ENCODE results near the gene RRAGD.

Gene RRAGD

DNA sequence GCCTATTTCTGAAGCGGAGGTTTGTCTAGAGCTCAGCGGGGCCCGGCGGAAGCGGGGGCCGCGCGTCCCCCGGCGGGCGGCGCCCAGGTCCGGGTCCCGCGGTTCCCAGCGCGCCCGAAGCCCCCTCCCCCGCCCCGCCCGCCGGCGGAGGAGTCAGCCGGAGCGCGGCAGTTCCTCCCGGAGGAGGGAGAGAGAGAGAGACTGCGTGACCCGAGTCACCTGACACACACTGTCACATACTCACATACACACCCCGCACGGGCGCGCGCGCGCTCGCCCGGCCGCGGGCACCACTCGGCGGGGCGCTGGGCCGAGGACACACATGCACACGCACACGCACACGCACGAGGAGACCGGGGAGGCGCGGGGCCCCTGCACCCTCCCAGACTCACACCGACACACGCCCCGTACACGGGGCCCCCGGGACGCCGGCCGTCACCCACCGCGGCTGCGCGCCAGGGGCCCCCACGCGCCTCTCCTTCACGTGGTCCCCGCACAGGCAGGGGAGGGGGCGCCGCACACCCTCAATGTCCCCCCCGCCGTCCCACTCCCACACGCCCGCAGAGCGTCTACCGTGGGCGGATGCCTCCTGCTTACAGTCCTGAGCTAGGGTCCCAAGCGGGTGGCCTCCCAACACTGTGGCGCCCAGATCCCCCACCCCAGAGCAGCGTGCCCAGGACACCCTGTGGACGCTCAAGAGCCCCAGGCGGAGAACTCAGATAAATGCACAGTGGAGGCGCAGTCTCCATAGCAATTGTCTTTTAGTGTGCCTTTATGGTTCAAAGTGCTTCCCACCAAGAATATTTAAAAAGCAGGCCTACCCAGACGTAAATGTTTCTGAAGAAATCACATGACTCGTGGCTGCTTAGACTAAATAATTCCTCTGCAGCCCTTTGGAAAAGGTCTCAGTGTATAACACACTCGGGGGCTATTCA lies at the start of gene RRAGD (continued):
- TF ChIP-seq, protein P1, sequence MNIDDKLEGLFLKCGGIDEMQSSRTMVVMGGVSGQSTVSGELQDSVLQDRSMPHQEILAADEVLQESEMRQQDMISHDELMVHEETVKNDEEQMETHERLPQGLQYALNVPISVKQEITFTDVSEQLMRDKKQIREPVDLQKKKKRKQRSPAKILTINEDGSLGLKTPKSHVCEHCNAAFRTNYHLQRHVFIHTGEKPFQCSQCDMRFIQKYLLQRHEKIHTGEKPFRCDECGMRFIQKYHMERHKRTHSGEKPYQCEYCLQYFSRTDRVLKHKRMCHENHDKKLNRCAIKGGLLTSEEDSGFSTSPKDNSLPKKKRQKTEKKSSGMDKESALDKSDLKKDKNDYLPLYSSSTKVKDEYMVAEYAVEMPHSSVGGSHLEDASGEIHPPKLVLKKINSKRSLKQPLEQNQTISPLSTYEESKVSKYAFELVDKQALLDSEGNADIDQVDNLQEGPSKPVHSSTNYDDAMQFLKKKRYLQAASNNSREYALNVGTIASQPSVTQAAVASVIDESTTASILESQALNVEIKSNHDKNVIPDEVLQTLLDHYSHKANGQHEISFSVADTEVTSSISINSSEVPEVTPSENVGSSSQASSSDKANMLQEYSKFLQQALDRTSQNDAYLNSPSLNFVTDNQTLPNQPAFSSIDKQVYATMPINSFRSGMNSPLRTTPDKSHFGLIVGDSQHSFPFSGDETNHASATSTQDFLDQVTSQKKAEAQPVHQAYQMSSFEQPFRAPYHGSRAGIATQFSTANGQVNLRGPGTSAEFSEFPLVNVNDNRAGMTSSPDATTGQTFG (tag by site-specific recombination; IDR thresholded peaks at IDR 0.05; ENCODE audit: borderline replicate concordance): no peak
- TF ChIP-seq ZEB2 (tag by site-specific recombination; IDR thresholded peaks at IDR 0.05): peak; percentile 62
- TF ChIP-seq, protein P2, sequence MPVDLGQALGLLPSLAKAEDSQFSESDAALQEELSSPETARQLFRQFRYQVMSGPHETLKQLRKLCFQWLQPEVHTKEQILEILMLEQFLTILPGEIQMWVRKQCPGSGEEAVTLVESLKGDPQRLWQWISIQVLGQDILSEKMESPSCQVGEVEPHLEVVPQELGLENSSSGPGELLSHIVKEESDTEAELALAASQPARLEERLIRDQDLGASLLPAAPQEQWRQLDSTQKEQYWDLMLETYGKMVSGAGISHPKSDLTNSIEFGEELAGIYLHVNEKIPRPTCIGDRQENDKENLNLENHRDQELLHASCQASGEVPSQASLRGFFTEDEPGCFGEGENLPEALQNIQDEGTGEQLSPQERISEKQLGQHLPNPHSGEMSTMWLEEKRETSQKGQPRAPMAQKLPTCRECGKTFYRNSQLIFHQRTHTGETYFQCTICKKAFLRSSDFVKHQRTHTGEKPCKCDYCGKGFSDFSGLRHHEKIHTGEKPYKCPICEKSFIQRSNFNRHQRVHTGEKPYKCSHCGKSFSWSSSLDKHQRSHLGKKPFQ (tag by site-specific recombination; IDR thresholded peaks at IDR 0.05): peak; percentile 61; the same call in 1 of the 2 replicates
- TF ChIP-seq ZNF544 (tag by site-specific recombination; IDR thresholded peaks at IDR 0.05): no peak
- TF ChIP-seq ZFP3 (tag by site-specific recombination; IDR thresholded peaks at IDR 0.05; ENCODE audit: low read depth): no peak
- TF ChIP-seq ZNF433 (tag by site-specific recombination; IDR thresholded peaks at IDR 0.05; ENCODE audit: low read depth): no peak
- TF ChIP-seq PRDM1 (tag by site-specific recombination; IDR thresholded peaks at IDR 0.05): no peak
- no peak for TF ChIP-seq OSR2 (tag by site-specific recombination; IDR thresholded peaks at IDR 0.05)
- no peak; the same call in 1 of the 2 replicates for TF ChIP-seq ZNF221 (tag by site-specific recombination; IDR thresholded peaks at IDR 0.05; ENCODE audit: borderline replicate concordance)
- TF ChIP-seq ZNF10 (tag by site-specific recombination; IDR thresholded peaks at IDR 0.05): peak; percentile 40; the same call in 1 of the 2 replicates
- TF ChIP-seq ZNF555 (tag by site-specific recombination; conservative IDR thresholded peaks at IDR 0.05): no peak
- peak; percentile 55 for TF ChIP-seq ZNF2 (tag by site-specific recombination; IDR thresholded peaks at IDR 0.05)
- 0 out of 2 replicates have a peak, but pooled peaks have one; percentile 45 for TF ChIP-seq KLF8 (tag by site-specific recombination; IDR thresholded peaks at IDR 0.05)
- no peak for TF ChIP-seq ZNF677 (tag by site-specific recombination; IDR thresholded peaks at IDR 0.05)
- TF ChIP-seq ZNF747 (tag by site-specific recombination; IDR thresholded peaks at IDR 0.05): no peak
- no peak for TF ChIP-seq GFI1B (tag by site-specific recombination; IDR thresholded peaks at IDR 0.05)
- no peak for TF ChIP-seq ZNF366 (tag by site-specific recombination; conservative IDR thresholded peaks at IDR 0.05)
- TF ChIP-seq BCL11A (tag by site-specific recombination; IDR thresholded peaks at IDR 0.05; ENCODE audit: low read depth): no peak
- TF ChIP-seq ZNF473 (tag by site-specific recombination; IDR thresholded peaks at IDR 0.05): no peak
- TF ChIP-seq RBAK (tag by site-specific recombination; IDR thresholded peaks at IDR 0.05): no peak
- TF ChIP-seq ZNF16 (tag by site-specific recombination; IDR thresholded peaks at IDR 0.05; ENCODE audit: low read depth): no peak
- TF ChIP-seq, protein P3, sequence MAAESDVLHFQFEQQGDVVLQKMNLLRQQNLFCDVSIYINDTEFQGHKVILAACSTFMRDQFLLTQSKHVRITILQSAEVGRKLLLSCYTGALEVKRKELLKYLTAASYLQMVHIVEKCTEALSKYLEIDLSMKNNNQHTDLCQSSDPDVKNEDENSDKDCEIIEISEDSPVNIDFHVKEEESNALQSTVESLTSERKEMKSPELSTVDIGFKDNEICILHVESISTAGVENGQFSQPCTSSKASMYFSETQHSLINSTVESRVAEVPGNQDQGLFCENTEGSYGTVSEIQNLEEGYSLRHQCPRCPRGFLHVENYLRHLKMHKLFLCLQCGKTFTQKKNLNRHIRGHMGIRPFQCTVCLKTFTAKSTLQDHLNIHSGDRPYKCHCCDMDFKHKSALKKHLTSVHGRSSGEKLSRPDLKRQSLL (tag by site-specific recombination; IDR thresholded peaks at IDR 0.05): no peak
- TF ChIP-seq, protein P4, sequence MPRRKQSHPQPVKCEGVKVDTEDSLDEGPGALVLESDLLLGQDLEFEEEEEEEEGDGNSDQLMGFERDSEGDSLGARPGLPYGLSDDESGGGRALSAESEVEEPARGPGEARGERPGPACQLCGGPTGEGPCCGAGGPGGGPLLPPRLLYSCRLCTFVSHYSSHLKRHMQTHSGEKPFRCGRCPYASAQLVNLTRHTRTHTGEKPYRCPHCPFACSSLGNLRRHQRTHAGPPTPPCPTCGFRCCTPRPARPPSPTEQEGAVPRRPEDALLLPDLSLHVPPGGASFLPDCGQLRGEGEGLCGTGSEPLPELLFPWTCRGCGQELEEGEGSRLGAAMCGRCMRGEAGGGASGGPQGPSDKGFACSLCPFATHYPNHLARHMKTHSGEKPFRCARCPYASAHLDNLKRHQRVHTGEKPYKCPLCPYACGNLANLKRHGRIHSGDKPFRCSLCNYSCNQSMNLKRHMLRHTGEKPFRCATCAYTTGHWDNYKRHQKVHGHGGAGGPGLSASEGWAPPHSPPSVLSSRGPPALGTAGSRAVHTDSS (tag by site-specific recombination; IDR thresholded peaks at IDR 0.05): no peak
- peak; percentile 87 for TF ChIP-seq KLF16 (tag by site-specific recombination; IDR thresholded peaks at IDR 0.05)
- 0 out of 2 replicates have a peak, but pooled peaks have one; percentile 38 for TF ChIP-seq ZFP69B (tag by site-specific recombination; IDR thresholded peaks at IDR 0.05)
- TF ChIP-seq ZNF623 (tag by site-specific recombination; IDR thresholded peaks at IDR 0.05): 0 out of 2 replicates have a peak, but pooled peaks have one; percentile 7
- TF ChIP-seq GLI2 (tag by site-specific recombination; IDR thresholded peaks at IDR 0.05; ENCODE audit: borderline replicate concordance, low read depth): no peak
- peak; percentile 74; the same call in 1 of the 2 replicates for TF ChIP-seq ZNF501 (tag by site-specific recombination; IDR thresholded peaks at IDR 0.05)
- TF ChIP-seq ZNF391 (tag by site-specific recombination; IDR thresholded peaks at IDR 0.05; ENCODE audit: borderline replicate concordance, low read depth): no peak
- peak; percentile 89 for TF ChIP-seq ZNF596 (tag by site-specific recombination; IDR thresholded peaks at IDR 0.05)
- no peak for TF ChIP-seq MEIS1 (CRISPR knock-in tag; IDR thresholded peaks at IDR 0.05; ENCODE audit: borderline replicate concordance)
- TF ChIP-seq ZNF211 (tag by site-specific recombination; IDR thresholded peaks at IDR 0.05; ENCODE audit: low read depth): no peak
- TF ChIP-seq ZBTB17 (tag by site-specific recombination; IDR thresholded peaks at IDR 0.05): peak; percentile 70; the same call in 1 of the 2 replicates
